ENCODE data around the gene SPA17.
A peak's percentile ranks its signal among the peaks of the same experiment; 100 is the strongest.

SPA17 gene

GRCh38 chr11:124673333-124674167 is at the start of gene SPA17, which contains the start of gene SIAE:
SPA17 (plus strand) TSS chr11:124673904; CDS start chr11:124675265, 1,361 bp downstream.
SIAE (minus strand) TSS chr11:124673739; CDS start chr11:124673708, 31 bp downstream.
- peak; percentile 64 for DNase-seq (ENCODE audit: low read depth)

- no peak for DNase-seq (ENCODE audit: low read depth)
Observed at GRCh38 chr11:124625504-124626168, 48.1 kb upstream of the SPA17 start.

GRCh38 chr11:124627546-124627945 is 46.2 kb upstream of the SPA17 start:
- DNase-seq (ENCODE audit: low read depth) = no peak

GRCh38 chr11:124629961-124630360 is 43.7 kb upstream of the SPA17 start:
- DNase-seq (ENCODE audit: low read depth) = no peak

GRCh38 chr11:124633355-124633754 is 40.3 kb upstream of the SPA17 start:
- no peak for DNase-seq (ENCODE audit: low read depth)

GRCh38 chr11:124635932-124636331 is 37.8 kb upstream of the SPA17 start:
- no peak for DNase-seq (ENCODE audit: low read depth)

GRCh38 chr11:124638500-124638899 is 35.2 kb upstream of the SPA17 start:
- DNase-seq (ENCODE audit: low read depth) = no peak

GRCh38 chr11:124639186-124639585 is 34.5 kb upstream of the SPA17 start:
- DNase-seq (ENCODE audit: low read depth) = no peak

GRCh38 chr11:124640666-124641065 is 33.0 kb upstream of the SPA17 start:
- no peak for DNase-seq (ENCODE audit: low read depth)

- DNase-seq (ENCODE audit: low read depth) = no peak
Observed at GRCh38 chr11:124642628-124643027, 31.1 kb upstream of the SPA17 start.

- no peak for DNase-seq (ENCODE audit: low read depth)
Observed at GRCh38 chr11:124643042-124643604, 30.6 kb upstream of the SPA17 start.

- DNase-seq (ENCODE audit: low read depth) = no peak
Observed at GRCh38 chr11:124643605-124644425, 29.9 kb upstream of the SPA17 start.

GRCh38 chr11:124644426-124645280 is 29.1 kb upstream of the SPA17 start:
- DNase-seq (ENCODE audit: low read depth) = no peak

GRCh38 chr11:124646148-124646547 is 27.6 kb upstream of the SPA17 start:
- no peak for DNase-seq (ENCODE audit: low read depth)

GRCh38 chr11:124648610-124649009 is 25.1 kb upstream of the SPA17 start:
- no peak for DNase-seq (ENCODE audit: low read depth)

- no peak for DNase-seq (ENCODE audit: low read depth)
Observed at GRCh38 chr11:124656774-124657630, 16.7 kb upstream of the SPA17 start.

- no peak for DNase-seq (ENCODE audit: low read depth)
Observed at GRCh38 chr11:124657904-124658303, 15.8 kb upstream of the SPA17 start.

- DNase-seq (ENCODE audit: low read depth) = no peak
Observed at GRCh38 chr11:124658501-124658900, 15.2 kb upstream of the SPA17 start.

GRCh38 chr11:124658986-124659385 is 14.7 kb upstream of the SPA17 start:
- DNase-seq (ENCODE audit: low read depth) = no peak

- no peak for DNase-seq (ENCODE audit: low read depth)
Observed at GRCh38 chr11:124661553-124661952, 12.2 kb upstream of the SPA17 start.

All from stimulated activated CD8-positive, alpha-beta memory T cell treated with anti-CD3 and anti-CD28 coated beads, Interleukin-15, amount 100 ng/mL, for 24 hours (primary cell).